Amygdala (tissue), 56 donors: ENCODE results near the gene SHC1.

ENCODE experiments used
- DNase-seq, 56 donors: peaks; one replicate each; lab custom pipeline; 2025; lab: John Stamatoyannopoulos, UW

SHC1 gene

DNA sequence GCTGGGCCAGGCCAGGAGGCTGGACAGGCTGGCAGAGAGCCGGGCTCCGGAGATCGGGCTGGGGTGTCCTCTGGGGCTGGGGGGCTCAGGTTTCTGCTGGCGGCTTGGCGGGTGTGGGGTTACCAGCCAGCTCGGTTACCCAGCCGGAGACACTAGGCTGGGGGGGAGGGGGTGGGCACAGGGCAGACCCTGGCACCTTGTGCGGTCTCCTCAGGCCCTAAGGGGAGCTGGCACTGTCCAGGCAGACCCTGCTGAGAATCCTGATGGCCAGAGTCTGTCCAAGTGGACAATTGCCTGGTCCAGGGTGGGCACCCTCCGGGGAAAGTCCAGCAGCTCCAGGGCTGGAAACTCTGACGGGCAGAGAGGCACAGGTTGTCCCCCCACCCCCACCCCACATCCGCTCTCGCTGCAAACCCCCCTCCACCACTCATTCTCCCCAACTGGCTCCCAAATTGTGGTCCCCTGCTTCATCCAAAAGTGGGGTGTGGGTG, 38.7 kb upstream of the SHC1 start:
- no peak for DNase-seq

DNA sequence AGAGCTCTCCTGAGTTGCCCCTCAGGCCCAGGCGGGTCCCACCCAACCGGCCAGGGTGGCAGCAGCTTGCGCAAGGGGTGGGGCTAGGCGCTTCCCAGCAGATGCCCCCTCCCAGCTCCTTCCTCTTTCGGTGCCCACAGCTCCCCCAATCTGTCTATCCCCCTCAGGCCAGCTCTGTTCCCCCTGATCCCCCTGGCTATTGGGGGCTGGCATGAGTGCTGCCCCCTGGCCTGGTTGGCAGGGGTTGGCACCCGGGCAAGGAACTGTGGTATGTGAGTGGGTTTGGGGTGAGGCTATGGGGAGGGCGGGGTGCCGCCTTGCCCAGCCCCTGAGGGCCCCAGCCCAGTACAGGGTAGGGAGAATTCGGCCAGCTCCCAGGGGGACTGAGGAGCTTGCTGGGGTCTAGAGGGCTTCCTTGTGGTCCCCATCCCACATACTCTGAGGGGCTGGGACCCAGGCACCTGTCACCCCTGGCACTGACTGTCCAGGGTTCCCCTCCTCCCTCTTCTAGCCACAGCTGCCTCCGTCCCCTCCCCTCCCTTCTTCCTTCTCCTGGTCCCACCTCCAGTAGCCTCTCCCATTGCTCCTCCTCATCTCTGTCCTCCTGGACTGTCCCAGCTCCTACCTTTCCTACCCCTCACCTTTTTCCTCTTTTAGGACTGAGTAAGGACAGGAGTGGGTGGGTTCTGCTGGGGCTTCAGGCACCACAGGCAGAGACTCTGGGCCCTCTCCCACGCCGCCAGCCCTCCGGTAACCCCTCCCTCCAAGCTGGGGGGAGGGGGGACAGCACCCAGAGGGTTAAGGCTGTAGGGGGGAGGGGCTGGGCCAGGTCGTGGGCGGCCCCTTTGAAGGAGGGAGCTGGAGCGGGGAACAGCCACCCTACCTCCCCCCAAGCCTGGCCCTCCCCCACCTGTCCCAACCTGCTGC, 37.7 kb upstream of the SHC1 start:
- DNase-seq, result peak in 4 of 56 donors; percentile 12 to 62 (median 39)

DNA sequence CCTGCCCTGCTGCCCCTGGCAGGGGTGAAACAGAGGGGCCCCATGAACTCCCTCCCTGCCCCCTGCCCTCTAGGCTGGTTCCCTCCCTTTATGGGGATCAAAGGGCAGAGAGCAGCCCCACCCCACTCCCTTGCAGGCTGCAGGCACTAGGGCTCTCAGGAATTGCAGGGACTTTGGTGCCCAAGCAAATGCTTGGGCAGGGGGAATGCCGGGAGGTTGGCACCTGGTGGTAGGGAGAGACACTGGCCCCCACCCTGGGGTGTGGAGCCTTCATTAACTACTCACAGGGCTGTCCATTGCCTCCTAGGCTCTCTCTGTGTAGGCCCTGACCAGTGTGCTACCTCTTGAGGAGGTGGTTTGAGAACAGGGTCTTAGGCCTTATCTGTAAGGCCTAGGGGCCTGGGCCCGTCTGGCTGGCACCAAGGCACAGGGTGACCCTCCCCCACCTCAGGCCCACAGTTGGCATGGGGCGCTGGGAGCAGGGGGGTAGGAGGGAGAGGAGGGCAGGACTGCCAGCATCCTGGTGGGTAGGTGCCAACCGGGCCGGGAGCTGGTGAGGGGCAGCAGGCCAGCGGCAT, 36.8 kb upstream of the SHC1 start:
- peak in 40 of 56 donors; percentile 12 to 79 (median 48) for DNase-seq

DNA sequence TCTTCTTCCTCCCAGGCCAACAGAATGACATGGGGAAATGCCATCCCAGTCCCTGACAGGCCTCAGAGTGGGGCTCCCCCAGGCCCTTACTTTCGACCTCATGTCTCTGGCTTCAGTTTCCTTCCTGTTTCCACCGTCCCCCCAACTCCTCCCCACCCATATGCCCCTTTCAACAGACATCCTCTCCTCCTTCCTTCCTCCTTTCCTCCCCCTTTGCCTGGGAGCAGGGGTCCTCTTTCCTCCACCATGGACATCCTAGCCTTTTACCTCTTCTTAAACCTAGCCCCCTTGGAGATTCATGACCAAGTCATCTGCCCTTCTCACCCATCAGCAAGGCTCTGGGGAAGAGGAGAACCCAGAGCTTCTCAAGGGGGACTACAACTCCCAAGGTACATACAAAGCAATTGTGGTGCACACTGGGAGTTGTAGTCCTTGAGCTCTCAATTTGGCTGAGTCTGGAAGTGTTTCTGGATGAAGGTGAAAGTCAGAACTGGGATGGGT, 36.1 kb upstream of the SHC1 start:
- peak in 16 of 56 donors; percentile 9 to 56 (median 30) for DNase-seq

DNA sequence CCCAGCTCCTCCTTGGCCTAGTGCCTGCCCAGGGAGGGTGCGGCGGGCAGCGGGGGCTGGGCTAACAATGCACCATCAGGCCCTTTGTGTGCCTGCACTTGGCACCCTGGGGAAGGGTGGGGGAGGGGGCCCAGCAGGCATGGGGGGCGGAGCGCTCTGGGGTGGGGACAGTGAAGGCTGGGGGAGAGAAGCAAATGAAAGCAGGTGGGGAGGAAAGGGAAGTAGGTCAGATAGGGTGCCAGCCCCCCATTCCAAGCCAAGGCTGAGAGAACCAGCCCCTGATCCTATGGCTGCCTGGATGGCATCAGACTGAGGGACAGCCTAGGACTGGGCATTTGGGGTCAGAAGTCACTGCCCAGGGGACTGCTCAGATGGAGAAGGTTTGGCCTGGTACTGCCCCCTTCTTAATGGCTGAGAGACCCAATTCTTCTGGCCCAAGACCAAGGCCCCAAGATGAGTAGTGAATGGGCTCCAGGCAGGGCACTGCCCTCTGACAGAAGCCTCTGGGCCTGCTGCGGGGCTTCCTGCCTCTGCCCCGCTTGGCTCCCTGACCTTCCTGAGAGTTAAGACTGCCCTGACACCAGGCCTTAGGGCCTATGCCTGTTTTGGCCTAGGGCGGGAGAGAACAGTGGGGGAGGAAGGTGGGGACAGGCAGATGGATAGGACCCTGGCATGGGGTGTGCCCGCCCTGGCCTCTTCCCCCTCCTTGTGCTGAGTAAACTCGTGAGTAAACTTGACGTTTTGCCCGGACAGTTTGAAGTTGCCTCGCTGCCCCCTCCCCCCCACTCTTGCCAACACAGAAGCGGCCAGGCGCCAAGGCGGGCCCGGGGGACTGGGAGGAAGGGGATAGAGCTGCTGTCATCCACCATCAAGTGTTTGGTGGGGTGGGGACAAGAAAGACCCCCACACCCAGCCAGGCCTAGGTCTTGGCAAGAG, 34.8 kb upstream of the SHC1 start:
- peak in 51 of 56 donors; percentile 29 to 85 (median 66) for DNase-seq

DNA sequence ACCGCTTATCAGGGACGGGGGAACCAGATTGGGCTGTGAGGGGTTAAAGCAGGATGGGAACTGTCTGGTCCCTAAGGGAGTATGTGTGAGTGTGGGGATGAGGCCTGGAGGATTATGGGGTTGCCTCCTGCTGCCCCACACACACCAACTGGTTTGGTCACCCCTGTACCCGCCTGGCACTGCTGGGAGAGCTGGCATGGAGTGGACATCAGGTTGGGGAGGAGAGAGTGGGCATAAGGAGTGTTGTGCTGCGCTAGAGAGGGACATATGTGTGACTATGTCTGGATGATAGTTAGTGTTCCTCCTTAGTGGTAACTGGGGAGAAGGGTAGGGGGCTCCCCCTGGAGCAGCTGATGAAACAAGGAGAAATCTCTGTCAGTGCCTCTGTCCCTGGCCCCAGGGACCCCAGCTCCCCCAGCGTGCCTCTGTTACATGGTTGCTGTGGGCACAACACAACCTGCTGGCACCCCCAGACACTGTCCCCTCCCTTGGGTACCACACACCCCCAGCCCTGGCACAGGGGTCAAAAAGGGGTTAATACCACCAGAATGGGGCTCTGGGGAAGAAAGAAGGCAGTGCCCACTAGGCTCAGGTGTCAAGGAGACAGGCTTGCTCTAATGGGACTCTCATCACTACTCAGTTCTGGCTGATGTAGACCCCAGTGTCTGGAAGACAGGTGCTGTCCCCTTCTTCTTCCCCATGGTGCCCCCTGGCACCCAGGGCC, 34.0 kb upstream of the SHC1 start:
- DNase-seq, result peak in 13 of 56 donors; percentile 33 to 70 (median 45)

DNA sequence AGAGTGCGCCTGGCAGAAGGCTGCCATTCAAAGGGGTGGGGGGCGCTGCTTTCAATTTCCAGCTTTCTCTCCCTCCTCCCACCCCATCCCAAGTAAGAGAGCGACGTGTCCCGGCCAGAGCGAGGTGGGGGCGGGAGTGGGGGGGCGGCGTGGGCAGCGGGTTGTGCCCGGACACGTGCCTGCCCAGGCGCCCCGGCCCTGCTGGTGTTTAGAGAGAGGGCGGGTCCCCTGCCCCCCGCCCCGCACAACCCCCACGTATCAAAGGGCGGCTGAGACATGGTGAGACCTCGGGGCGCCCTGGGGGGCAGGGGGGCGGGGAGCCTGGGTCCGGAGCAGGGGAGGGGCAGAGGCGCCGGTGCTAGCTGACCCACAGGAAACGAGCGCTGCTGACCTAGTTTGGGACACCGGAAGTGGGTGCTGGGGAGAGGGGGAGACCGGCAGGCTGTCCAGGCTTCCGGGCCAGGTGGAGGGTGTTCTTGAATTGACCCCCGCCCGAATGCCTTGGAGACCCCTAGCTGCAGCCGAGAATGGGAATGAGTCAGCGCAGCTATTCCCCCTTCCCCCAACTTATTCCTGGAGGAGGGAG, 33.3 kb upstream of the SHC1 start:
- DNase-seq, result peak in 37 of 56 donors; percentile 19 to 81 (median 60)

DNA sequence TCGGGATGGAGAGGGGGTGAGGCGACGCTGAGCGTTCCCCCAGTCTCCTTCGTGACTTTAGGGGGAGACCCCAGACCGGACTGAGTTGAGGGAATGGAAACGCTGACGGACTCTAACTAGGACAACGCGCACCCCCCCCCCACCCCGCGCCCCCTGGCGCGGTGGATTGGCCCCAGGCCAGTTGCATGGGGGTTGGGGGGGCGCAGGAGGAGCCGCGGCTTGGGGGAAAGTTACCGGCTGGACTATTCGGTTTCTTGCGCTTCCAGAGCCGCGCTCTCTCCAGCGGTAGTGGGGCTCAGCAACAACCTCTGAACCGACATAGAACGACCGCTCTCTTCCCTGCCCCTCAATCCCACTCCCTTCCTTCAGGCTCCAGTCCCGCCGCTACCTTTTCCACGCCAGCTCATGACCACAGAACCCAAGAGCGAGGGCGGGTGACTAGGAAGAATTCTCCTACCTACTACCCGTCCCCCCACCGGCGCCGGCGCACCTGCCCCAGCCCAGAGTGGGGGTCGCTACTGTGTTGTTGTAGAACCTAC, 32.7 kb upstream of the SHC1 start:
- DNase-seq, result peak in 20 of 56 donors; percentile 23 to 67 (median 50)

DNA sequence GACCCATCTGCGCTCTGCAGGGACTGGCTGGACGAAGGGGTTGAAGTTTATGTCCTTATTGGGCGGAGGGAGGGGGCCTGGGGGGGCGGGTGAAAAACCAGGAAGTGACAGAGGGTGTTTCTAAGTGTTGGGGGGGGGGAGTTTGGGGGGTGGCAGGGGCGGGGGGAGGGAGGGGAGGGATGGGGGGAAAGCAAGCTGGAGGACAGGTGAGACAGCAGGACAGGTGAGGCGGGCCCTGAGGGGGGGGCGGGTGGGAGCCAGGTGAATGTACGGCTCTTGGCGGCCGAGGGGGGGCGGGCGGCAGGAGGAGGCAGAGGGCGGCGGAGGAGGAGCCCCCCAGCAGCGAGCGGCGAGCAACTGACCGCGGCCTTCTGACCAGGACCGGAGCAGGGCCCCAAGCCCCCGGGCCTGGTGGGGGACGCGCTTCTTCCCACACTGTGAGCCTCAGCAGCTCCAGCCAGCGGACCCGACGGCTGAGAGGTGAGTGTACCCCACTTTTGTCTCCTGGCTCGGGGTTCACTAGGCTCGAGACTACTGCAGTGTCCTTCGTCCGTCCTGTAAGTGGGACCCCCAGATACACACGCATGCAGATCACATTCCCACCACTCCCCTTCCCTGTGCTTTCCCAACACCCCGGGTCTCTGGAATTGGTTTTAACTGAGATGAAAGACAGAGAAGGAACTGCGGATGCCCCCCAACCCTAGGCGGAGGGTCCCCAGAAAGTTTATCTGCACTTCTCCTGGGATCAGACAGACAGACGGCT, 32.1 kb upstream of the SHC1 start, which contains the start of gene ZBTB7B:
TSS of gene ZBTB7B (plus strand) at position 339 of the 763 bp plus-strand sequence. CDS start 11,859 bp downstream, outside the sequence.
- peak in 27 of 56 donors; percentile 37 to 84 (median 66) for DNase-seq

DNA sequence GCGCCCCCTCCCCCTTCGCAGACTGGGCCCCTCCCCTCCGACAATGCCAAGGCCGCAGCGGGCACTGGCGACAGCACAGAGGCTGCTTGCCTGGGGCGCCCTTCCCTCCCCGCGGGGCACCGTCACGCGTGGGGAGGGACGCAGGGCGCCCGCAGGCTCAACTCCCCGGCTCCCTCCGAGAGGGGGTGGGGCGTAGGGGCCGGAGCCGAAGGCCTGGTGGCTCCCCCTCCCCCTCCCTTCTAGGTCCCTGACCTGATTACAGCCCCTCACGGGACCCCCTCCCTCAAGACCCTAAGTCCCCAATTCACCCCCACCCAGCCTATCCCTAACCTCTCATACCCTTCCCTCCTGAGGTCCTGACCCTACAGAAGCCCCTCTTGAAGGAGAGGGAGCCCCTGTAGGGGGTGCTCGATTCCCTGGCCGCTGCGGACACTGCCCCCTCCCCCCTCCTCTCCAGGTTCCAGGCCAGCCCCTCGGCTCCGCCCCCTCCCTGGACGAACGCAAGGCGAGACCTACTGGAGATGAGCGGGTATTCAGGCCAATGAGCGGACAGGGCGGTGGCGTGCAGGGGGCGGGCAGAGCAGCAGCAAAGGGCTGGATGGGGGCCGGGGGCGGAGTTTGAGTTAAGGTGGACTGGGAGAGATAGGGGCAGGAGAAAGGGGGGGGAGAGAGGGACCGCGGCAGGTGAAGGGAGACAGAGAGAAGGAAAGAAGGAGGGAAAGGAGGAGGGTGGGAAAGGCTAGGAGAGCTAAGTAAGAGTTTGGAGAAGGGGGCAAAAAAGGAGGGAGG, 31.3 kb upstream of the SHC1 start:
- DNase-seq, result peak; percentile 82 to 100 (median 99)

DNA sequence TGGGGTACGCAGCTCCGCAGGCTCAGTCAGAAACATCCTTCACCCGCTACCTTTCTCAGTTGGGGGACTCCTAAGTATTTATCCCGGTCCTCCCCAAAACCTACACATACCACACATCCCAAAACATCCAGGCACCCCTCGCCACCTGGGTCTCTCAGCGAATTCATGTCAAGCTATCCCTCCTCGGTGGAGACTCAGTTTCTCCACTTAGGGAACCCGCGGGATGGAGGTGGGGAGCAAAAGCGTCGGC, 30.8 kb upstream of the SHC1 start:
- no peak for DNase-seq

DNA sequence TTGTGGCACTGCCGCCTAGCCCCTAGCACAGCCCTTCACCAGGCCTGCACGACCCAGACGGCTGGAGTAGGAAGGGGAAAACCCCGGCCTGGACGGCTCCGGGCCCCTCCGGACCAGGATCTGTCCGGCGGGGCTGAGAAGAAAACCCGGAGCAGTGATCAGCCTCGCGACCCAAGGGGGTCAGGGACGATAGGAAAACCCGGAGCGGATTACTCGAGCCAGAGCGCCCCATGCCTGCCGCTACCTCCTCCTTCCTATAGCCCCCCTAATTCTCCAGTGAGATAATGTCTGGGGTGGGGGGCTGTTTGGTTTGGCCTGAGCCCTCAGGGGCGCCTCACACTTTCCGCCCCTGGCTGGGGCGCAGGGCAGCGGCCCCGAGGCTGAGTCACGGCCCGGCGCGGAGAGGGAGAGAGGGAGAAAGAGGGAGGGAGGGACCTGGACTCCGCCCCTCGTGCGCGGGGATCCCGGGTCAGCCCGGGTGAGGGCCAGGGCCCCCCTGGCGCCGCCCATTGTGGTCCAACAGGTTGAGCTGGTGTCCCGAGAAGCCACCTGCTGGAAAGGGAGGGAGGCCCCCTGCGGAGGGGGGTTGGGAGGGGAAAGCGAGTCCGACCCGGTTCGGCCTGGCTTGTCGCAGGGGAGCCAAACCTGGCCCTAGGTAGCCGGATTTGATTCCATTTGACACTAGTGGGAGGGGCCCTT, 30.3 kb upstream of the SHC1 start:
- peak in 53 of 56 donors; percentile 22 to 93 (median 80) for DNase-seq

DNA sequence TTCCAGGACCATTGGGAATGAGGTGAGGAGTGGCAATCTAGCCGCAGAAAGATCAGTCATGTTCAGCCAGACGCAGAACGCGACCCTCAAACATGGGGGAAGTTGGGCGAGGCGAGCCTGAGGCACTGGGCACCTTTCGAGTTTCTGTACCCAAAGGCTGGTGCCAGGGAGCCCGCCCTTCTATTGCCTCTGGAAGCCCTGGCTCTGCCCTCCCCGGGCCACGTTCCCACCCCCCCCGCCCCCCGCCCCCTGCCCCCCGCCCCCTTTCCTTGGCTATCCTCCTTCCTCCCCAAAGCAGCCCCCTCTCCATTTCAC, 29.8 kb upstream of the SHC1 start:
- peak in 9 of 56 donors; percentile 56 to 72 (median 62) for DNase-seq

DNA sequence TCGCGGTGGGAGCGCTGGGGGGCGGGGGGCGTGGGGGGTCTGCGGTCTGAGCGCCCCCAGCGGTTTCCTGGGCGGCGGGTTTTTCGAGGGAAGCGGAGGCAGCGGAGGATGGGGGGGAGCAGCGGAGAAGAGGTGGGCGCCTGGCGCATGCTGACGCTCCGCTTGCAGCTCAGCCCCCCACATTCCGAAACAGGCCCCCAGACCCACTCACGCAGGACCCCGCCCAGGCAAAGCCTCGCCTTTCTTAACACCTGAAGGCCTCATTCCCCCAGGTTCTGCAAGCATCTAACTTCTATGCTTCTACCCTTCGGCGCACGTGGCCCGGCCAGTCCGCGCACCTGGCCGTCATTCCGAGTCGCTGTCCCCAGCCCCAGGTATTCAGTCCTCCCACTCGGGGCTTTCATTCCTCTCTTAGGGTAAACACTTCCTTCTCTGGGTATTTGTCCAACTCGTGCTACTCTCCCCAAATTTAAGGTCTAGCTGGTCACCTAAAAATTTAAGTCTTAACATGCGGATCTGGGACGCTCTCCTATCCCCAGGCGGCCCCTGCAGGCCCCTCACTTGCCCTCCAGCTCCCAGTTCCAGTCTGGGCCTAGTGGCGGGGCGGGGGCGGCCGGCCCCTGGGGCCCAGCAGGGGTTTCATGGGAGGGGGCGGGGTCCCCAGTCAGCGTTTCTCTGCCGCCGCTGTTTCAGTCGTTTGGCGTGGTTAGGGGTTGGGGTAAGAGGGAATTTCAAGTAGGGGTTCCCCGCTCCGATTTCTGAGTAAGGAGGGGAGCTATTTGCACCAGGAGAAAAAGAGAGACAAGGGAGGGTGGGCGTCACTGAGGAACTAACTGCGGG, 29.2 kb upstream of the SHC1 start:
- peak in 2 of 56 donors; percentile 56 to 60 for DNase-seq

DNA sequence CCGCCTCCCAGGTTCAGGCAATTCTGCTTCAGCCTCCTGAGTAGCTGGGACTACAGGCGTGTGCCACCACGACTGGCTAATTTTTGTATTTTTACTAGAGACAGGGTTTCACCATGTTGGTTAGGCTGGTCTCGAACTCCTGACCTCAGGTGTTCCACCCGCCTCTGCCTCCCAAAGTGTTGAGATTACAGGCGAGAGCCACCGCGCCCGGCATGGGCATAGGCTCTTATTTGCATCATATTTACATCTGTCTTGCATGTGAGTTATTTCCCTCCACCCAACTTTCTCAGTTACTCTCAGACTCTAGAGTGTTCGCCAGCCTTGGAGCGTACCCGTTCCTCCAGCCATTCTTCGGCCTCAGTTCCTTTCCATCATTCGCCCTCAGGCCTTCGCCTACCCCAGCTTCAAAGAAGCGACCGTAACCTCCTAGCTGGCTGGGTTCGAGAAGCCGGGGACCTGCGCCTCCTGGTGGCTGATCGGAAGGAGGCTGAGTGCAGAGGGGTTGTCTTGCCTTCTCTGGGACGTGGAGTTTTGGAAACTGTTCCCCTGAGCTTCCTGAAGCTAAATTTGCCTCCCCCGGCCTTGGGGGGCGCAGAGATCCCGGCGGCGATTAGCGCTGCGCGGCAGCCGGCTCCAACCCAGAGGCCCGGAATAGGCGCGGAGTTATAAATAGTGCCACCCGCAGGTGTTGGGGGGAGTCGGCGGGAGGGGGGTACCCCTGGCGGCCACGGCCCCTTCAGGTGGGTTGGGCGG, 28.4 kb upstream of the SHC1 start:
- DNase-seq, result peak in 33 of 56 donors; percentile 17 to 66 (median 44)
